Inflammatory macrophage treated with lipopolysaccharide for 4 hours (primary cell): ENCODE results near the gene FBXO9.
"Not testable (repeated sequence)": the region's sequence is repeated elsewhere in the genome, so short reads cannot be mapped to it uniquely, and the experiment has no call there.

Source experiments
- DNase-seq: peaks from one replicate; pipeline ENCODE4 v3.0.0-alpha.2; 2020

Gene FBXO9

GRCh38 chr6:53048431-53049195 is 16.6 kb upstream of the FBXO9 start:
- no peak for DNase-seq

GRCh38 chr6:53049415-53049814 is 15.8 kb upstream of the FBXO9 start:
- DNase-seq, result no peak

GRCh38 chr6:53052152-53052551 is 13.1 kb upstream of the FBXO9 start:
- DNase-seq, result not testable (repeated sequence)

- DNase-seq, result no peak
Measured at GRCh38 chr6:53054532-53054931, 10.7 kb upstream of the FBXO9 start.

- DNase-seq, result no peak
Measured at GRCh38 chr6:53055873-53056272, 9.3 kb upstream of the FBXO9 start.

GRCh38 chr6:53056273-53056672 is 8.9 kb upstream of the FBXO9 start:
- no peak for DNase-seq

GRCh38 chr6:53058388-53059195 is 6.6 kb upstream of the FBXO9 start:
- DNase-seq, result no peak

GRCh38 chr6:53059648-53060589 is 5.3 kb upstream of the FBXO9 start:
- no peak for DNase-seq

GRCh38 chr6:53062169-53062539 is 3.0 kb upstream of the FBXO9 start:
- no peak for DNase-seq

- not testable (repeated sequence) for DNase-seq
Measured at GRCh38 chr6:53064255-53064654, 949 bp upstream of the FBXO9 start.

GRCh38 chr6:53064726-53065265 is 408 bp upstream of the FBXO9 start:
- DNase-seq, result peak; percentile 98

- peak; percentile 44 for DNase-seq
Measured at GRCh38 chr6:53066077-53066417, 843 bp downstream of the FBXO9 start.

- no peak for DNase-seq
Measured at GRCh38 chr6:53066874-53067706, 1.9 kb downstream of the FBXO9 start.

- DNase-seq, result peak; percentile 78
Measured at GRCh38 chr6:53067849-53068361, 2.7 kb downstream of the FBXO9 start.

- no peak for DNase-seq
Measured at GRCh38 chr6:53069427-53069826, 4.2 kb downstream of the FBXO9 start.

- peak; percentile 49 for DNase-seq
Measured at GRCh38 chr6:53070806-53071205, 5.6 kb downstream of the FBXO9 start.

GRCh38 chr6:53074347-53074746 is 9.1 kb downstream of the FBXO9 start:
- DNase-seq, result no peak

- no peak for DNase-seq
Measured at GRCh38 chr6:53080813-53081212, 15.6 kb downstream of the FBXO9 start.

GRCh38 chr6:53086302-53086701 is 21.1 kb downstream of the FBXO9 start:
- DNase-seq, result no peak

- no peak for DNase-seq
Measured at GRCh38 chr6:53089948-53090347, 24.7 kb downstream of the FBXO9 start.

GRCh38 chr6:53090576-53090975 is 25.4 kb downstream of the FBXO9 start:
- DNase-seq, result no peak

- no peak for DNase-seq
Measured at GRCh38 chr6:53095270-53095669, 30.1 kb downstream of the FBXO9 start.
